ENCODE measurements around the gene TBC1D19. TPM values are rescaled to one million over a fixed set of nuclear protein-coding genes. Genes with fewer than 3 reads are reported as not detected.

The TBC1D19 gene
- total and polyA plus RNA-seq, 2 experiments from 2014 or later, result 7.9 to 21.9 TPM

DNA sequence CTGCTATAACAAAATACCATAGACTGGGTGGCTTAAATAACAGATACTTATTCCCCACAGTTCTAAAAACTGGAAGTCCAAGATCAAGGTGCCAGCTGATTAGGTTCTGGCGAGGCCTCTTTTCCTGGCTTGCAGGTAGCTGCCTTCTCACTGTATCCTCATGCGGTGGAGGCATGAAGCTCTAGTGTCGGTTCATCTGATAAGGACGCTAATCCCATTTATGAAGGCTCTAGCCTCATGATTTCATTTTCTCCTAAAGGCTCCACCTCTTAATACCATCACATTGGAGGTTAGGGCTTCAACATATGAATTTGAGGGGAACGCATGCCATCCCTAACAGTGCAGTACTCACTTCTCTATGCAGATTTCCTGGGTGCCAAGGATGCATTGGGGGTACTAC lies 218.9 kb downstream of the TBC1D19 start:
- no peaks in the 10 kb centered on the region for H3K9me2 ChIP-seq (replicated peaks; ENCODE audit: insufficient read depth)
- 74% methylated on average over 5 of the region's 5 CpGs for WGBS (ENCODE audit: low lambda C conversion rate, missing lambda C conversion rate)

DNA sequence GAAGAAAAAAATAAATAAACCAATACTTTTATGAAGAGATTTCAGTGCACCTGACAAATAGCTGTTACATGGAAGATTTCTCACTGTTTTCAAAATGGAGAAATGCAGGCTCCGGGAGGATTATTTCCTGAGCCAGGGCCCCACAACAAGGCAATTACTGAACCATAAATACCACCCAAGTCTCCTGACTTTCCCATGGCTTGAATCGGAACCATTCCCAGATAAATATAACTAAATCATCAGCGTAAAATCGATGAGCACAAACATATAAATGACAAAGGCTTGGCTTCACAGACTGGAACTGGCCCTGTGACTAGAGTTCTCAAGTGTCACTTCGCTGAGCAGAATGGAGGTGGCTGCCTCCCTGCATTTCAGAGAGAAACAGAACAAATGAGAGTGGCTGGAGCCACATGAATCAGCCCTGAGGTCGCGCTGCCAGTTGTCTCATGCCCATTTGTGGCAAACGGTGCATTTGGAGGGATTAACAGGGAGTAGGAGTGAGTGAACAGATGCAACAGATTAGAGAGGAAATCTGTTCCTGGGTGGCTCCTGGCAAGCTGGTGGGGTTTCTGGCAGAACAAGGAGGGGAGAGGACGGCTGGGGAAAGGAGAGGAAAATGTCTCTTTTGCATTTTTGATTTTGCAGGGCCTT lies 219.5 kb downstream of the TBC1D19 start:
- Histone ChIP-seq H3K27ac (peak overlapping the region; percentile 39), H2AFZ (peak overlapping the region; percentile 25), H3K4me2 (peak overlapping the region; percentile 31), H3K4me1 (ENCODE audit: insufficient read depth) (peaks cover 9% of the 10 kb centered on the region), H3K4me3 (no peak overlapping the region), H3K9me2 (replicated peaks; ENCODE audit: insufficient read depth) (no peaks in the 10 kb centered on the region), H4K20me1 (ENCODE audit: insufficient read depth, poor library complexity, severe bottlenecking) (no peaks in the 10 kb centered on the region), H3K27me3 (no peaks in the 10 kb centered on the region), H3K79me2 (no peaks in the 10 kb centered on the region), H3K9me3 (ENCODE audit: low read depth) (no peaks in the 10 kb centered on the region), H3K36me3 (replicated peaks; ENCODE audit: insufficient read depth, low read depth) (no peaks in the 10 kb centered on the region)
- TF ChIP-seq EZH2 (IDR thresholded peaks at IDR 0.05; ENCODE audit: borderline replicate concordance) (no peak), EZH2phosphoT487 (IDR thresholded peaks at IDR 0.05; ENCODE audit: low read depth, severe bottlenecking, unreplicated experiment) (no peak)
- TF ChIP-seq, protein P1, sequence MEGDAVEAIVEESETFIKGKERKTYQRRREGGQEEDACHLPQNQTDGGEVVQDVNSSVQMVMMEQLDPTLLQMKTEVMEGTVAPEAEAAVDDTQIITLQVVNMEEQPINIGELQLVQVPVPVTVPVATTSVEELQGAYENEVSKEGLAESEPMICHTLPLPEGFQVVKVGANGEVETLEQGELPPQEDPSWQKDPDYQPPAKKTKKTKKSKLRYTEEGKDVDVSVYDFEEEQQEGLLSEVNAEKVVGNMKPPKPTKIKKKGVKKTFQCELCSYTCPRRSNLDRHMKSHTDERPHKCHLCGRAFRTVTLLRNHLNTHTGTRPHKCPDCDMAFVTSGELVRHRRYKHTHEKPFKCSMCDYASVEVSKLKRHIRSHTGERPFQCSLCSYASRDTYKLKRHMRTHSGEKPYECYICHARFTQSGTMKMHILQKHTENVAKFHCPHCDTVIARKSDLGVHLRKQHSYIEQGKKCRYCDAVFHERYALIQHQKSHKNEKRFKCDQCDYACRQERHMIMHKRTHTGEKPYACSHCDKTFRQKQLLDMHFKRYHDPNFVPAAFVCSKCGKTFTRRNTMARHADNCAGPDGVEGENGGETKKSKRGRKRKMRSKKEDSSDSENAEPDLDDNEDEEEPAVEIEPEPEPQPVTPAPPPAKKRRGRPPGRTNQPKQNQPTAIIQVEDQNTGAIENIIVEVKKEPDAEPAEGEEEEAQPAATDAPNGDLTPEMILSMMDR (IDR thresholded peaks at IDR 0.05; ENCODE audit: poor library complexity), result no peak
- 35% methylated on average over 9 of the region's 9 CpGs for WGBS (ENCODE audit: low lambda C conversion rate, missing lambda C conversion rate)
- no peak for DNase-seq (ENCODE audit: low spot score)

More for the DNA sequence above, 218.9 kb downstream of the TBC1D19 start:
- Histone ChIP-seq H3K4me2 (no peak overlapping the region), H3K4me1 (ENCODE audit: insufficient read depth) (peaks cover 9% of the 10 kb centered on the region), H3K27me3 (no peaks in the 10 kb centered on the region), H3K9me3 (ENCODE audit: low read depth) (no peaks in the 10 kb centered on the region), H2AFZ (no peak overlapping the region), H3K4me3 (no peak overlapping the region), H3K27ac (peak overlapping the region; percentile 39), H3K36me3 (replicated peaks; ENCODE audit: insufficient read depth, low read depth) (no peaks in the 10 kb centered on the region), H3K79me2 (no peaks in the 10 kb centered on the region), H4K20me1 (ENCODE audit: insufficient read depth, poor library complexity, severe bottlenecking) (no peaks in the 10 kb centered on the region)
- no peak for TF ChIP-seq EZH2 (IDR thresholded peaks at IDR 0.05; ENCODE audit: borderline replicate concordance)
- no peak for TF ChIP-seq EZH2phosphoT487 (IDR thresholded peaks at IDR 0.05; ENCODE audit: low read depth, severe bottlenecking, unreplicated experiment)
- TF ChIP-seq, protein P1 (IDR thresholded peaks at IDR 0.05; ENCODE audit: poor library complexity), result no peak
- no peak for DNase-seq (ENCODE audit: low spot score)

DNA sequence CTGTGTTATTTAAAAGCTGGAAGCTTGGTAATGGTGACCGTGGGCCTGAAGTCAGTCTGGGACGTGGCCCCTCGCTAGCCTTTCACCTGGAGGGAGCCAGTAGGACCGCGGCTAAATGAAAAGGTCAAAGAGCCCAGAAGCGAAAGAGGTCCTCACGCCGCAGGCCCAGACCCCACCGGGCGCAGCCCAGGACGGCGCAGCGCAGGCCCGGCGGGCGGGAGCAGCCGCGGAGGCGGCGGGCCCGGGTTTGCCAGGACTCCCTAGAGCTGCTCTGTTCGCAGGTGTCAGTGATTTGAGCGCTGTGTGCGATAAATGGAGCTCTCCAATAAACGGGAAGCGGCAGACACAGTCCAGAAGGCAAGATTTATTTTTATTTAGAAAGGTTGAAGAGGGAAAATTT lies 220.6 kb downstream of the TBC1D19 start:
- 98% methylated on average over 25 of the region's 26 CpGs for WGBS (ENCODE audit: low lambda C conversion rate, missing lambda C conversion rate)
- H3K27ac ChIP-seq, result no peak overlapping the region

More for the DNA sequence above, 220.6 kb downstream of the TBC1D19 start:
- Histone ChIP-seq H4K20me1 (ENCODE audit: insufficient read depth, poor library complexity, severe bottlenecking) (no peaks in the 10 kb centered on the region), H3K4me3 (no peak overlapping the region), H3K9me3 (ENCODE audit: low read depth) (no peaks in the 10 kb centered on the region), H3K9me2 (replicated peaks; ENCODE audit: insufficient read depth) (no peaks in the 10 kb centered on the region), H3K36me3 (replicated peaks; ENCODE audit: insufficient read depth, low read depth) (no peaks in the 10 kb centered on the region), H3K4me1 (ENCODE audit: insufficient read depth) (peaks cover 9% of the 10 kb centered on the region), H3K79me2 (no peaks in the 10 kb centered on the region), H2AFZ (no peak overlapping the region), H3K27me3 (no peaks in the 10 kb centered on the region), H3K4me2 (no peak overlapping the region)
- DNase-seq (ENCODE audit: low spot score), result no peak
- TF ChIP-seq, protein P1 (IDR thresholded peaks at IDR 0.05; ENCODE audit: poor library complexity), result no peak
- no peak for TF ChIP-seq EZH2phosphoT487 (IDR thresholded peaks at IDR 0.05; ENCODE audit: low read depth, severe bottlenecking, unreplicated experiment)
- TF ChIP-seq EZH2 (IDR thresholded peaks at IDR 0.05; ENCODE audit: borderline replicate concordance), result no peak

All from hepatocyte (in vitro differentiated cells).